WTC11 (cell line): ENCODE measurements around the gene PLLP. TPM values are rescaled to one million over a fixed set of nuclear protein-coding genes. Genes with fewer than 3 reads are reported as not detected.

Source experiments
- ATAC-seq: fragments of 200-7000 bp; cut with Tn5 transposase; 2 replicates; pipeline ENCODE4 v1.10.0; 2021; ENCODE audit warnings: mild to moderate bottlenecking, moderate library complexity
- CTCF ChIA-PET: fragments of 300-600 bp; sonication (Branson Sonifier 250); formaldehyde crosslinking; loops from one replicate; lab custom pipeline; 2021; ENCODE audit warnings: antibody characterized with exemption; lab: Charles Lee
- POLR2A ChIA-PET: fragments of 350-600 bp; sonication (Branson Sonifier 250); formaldehyde crosslinking; loops from one replicate; lab custom pipeline; 2021; ENCODE audit warnings: antibody characterized with exemption; lab: Charles Lee
- DNase-seq: peaks from one replicate; pipeline ENCODE4 v3.0.0; 2021; ENCODE audit warnings: low spot score
- H3K27ac Mint-ChIP-seq: 2 replicates; pipeline ENCODE4 v1.8.0; 2021; ENCODE audit warnings: mixed read lengths
- H3K27me3 Mint-ChIP-seq: 2 replicates; pipeline ENCODE4 v1.8.0; 2021; ENCODE audit warnings: low read depth, mild to moderate bottlenecking, moderate library complexity, mixed read lengths
- H3K36me3 Mint-ChIP-seq: 2 replicates; pipeline ENCODE4 v1.8.0; 2021; ENCODE audit warnings: mixed read lengths
- H3K4me1 Mint-ChIP-seq: 2 replicates; pipeline ENCODE4 v1.8.0; 2022; ENCODE audit warnings: mixed read lengths
- H3K4me3 Mint-ChIP-seq: 2 replicates; pipeline ENCODE4 v1.8.0; 2021; ENCODE audit warnings: mild to moderate bottlenecking, moderate library complexity, mixed read lengths
- H3K9me3 Mint-ChIP-seq: 2 replicates; pipeline ENCODE4 v1.8.0; 2021; ENCODE audit warnings: mixed read lengths
- ARID4B ChIP-seq: sonication (generic); formaldehyde crosslinking; IDR thresholded peaks from 2 replicates; pipeline ENCODE4 v1.8.0; 2023; ENCODE audit warnings: missing genetic modification reagents, mild to moderate bottlenecking, borderline replicate concordance
- CREB1 ChIP-seq: sonication (generic); formaldehyde crosslinking; IDR thresholded peaks from 2 replicates; pipeline ENCODE4 v1.8.0; 2023; ENCODE audit warnings: mild to moderate bottlenecking, missing genetic modification reagents
- GABPB1 ChIP-seq: sonication (generic); formaldehyde crosslinking; IDR thresholded peaks from 2 replicates; pipeline ENCODE4 v1.8.1; 2023; ENCODE audit warnings: mild to moderate bottlenecking, missing genetic modification reagents
- IRF1 ChIP-seq: sonication (generic); formaldehyde crosslinking; IDR thresholded peaks from 2 replicates; pipeline ENCODE4 v1.8.0; 2023; ENCODE audit warnings: missing genetic modification reagents
- IRF2 ChIP-seq: sonication (generic); formaldehyde crosslinking; IDR thresholded peaks from 2 replicates; pipeline ENCODE4 v1.8.0; 2022; ENCODE audit warnings: low read depth, missing genetic modification reagents, borderline replicate concordance
- JAZF1 ChIP-seq: fragments of 250-450 bp; sonication (Bioruptor Pico); IDR thresholded peaks from 2 replicates; pipeline ENCODE4 v1.9.0; 2021; ENCODE audit warnings: moderate library complexity, mild to moderate bottlenecking, inconsistent platforms
- PRDM15 ChIP-seq: sonication (generic); formaldehyde crosslinking; IDR thresholded peaks from 2 replicates; pipeline ENCODE4 v1.8.0; 2022; ENCODE audit warnings: missing genetic modification reagents
- SMAD3 ChIP-seq: sonication (generic); formaldehyde crosslinking; IDR thresholded peaks from 2 replicates; pipeline ENCODE4 v1.8.0; 2022; ENCODE audit warnings: missing genetic modification reagents, mild to moderate bottlenecking, borderline replicate concordance
- SMAD4 ChIP-seq: sonication (generic); formaldehyde crosslinking; IDR thresholded peaks from 2 replicates; pipeline ENCODE4 v1.8.0; 2022; ENCODE audit warnings: mild to moderate bottlenecking, missing genetic modification reagents
- STAT6 ChIP-seq: sonication (generic); formaldehyde crosslinking; conservative IDR thresholded peaks from 2 replicates; pipeline ENCODE4 v1.8.1; 2023; ENCODE audit warnings: mild to moderate bottlenecking, low read depth, missing genetic modification reagents, moderate library complexity
- TEAD1 ChIP-seq: sonication (generic); formaldehyde crosslinking; IDR thresholded peaks from 2 replicates; pipeline ENCODE4 v1.8.0; 2022; ENCODE audit warnings: mild to moderate bottlenecking, missing genetic modification reagents
- ZNF219 ChIP-seq: sonication (generic); formaldehyde crosslinking; IDR thresholded peaks from 2 replicates; pipeline ENCODE4 v1.8.0; 2023; ENCODE audit warnings: missing genetic modification reagents, mild to moderate bottlenecking, borderline replicate concordance
- ZNF281 ChIP-seq: sonication (generic); formaldehyde crosslinking; IDR thresholded peaks from 2 replicates; pipeline ENCODE4 v1.8.0; 2023; ENCODE audit warnings: mild to moderate bottlenecking, missing genetic modification reagents
- ZNF317 ChIP-seq: sonication (generic); formaldehyde crosslinking; IDR thresholded peaks from 2 replicates; pipeline ENCODE4 v1.8.1; 2023; ENCODE audit warnings: low read depth, mild to moderate bottlenecking, moderate library complexity, missing genetic modification reagents, borderline replicate concordance
- ZNF416 ChIP-seq: fragments of 250-450 bp; sonication (Bioruptor Pico); IDR thresholded peaks from 2 replicates; pipeline ENCODE4 v1.9.0; 2021; ENCODE audit warnings: mild to moderate bottlenecking, inconsistent platforms
- ZNF423 ChIP-seq: fragments of 250-450 bp; sonication (Bioruptor Pico); IDR thresholded peaks from 2 replicates; pipeline ENCODE4 v2.1.2; 2022; ENCODE audit warnings: mild to moderate bottlenecking, moderate library complexity
- ZSCAN18 ChIP-seq: fragments of 250-450 bp; sonication (Bioruptor Pico); IDR thresholded peaks from 2 replicates; pipeline ENCODE4 v2.1.2; 2022; ENCODE audit warnings: mild to moderate bottlenecking, moderate library complexity
- total RNA-seq: library from RNA; stranded (reverse); gene quantifications from 3 replicates; pipeline ENCODE4 v1.2.3, GENCODE V29; 2021

PLLP gene
- total RNA-seq, 1 experiment from 2014 or later, result 2.8 TPM

- TF ChIP-seq SMAD4 (no peak), GABPB1 (CRISPR knock-in tag) (no peak), ZNF281 (CRISPR knock-in tag) (no peak), JAZF1 (CRISPR knock-in tag) (no peak), ARID4B (no peak), IRF2 (CRISPR knock-in tag) (no peak), IRF1 (CRISPR knock-in tag) (no peak), CREB1 (CRISPR knock-in tag) (no peak), PRDM15 (CRISPR knock-in tag) (no peak), TEAD1 (CRISPR knock-in tag) (no peak), SMAD3 (CRISPR knock-in tag) (no peak), ZNF416 (no peak)
These were observed 23.6 kb upstream of the PLLP start (continued) for GRCh38 chr16:57308041-57308440.

GRCh38 chr16:57307365-57307764 lies 22.9 kb upstream of the PLLP start:
- ATAC-seq (no peak), DNase-seq (no peak)
- no peaks in the 10 kb centered on the region; the same call in 1 of the 2 replicates for H3K27me3 Mint-ChIP-seq
- ChIA-PET POLR2A (no interaction called here), CTCF (interaction anchor here (10.4 kb wide), 1 partner anchor 110 kb away, joined by 259 read pairs; no protein-coding TSS in a partner anchor)
- H3K4me3 Mint-ChIP-seq, result no peak overlapping the region
- no peaks in the 10 kb centered on the region for H3K36me3 Mint-ChIP-seq
- no peaks in the 10 kb centered on the region for H3K9me3 Mint-ChIP-seq
- no peak overlapping the region for H3K27ac Mint-ChIP-seq
- H3K4me1 Mint-ChIP-seq, result no peaks in the 10 kb centered on the region
- no peak for TF ChIP-seq ZNF219 (CRISPR knock-in tag)
- no peak for TF ChIP-seq STAT6 (CRISPR knock-in tag)
- TF ChIP-seq ZNF281 (CRISPR knock-in tag), result no peak
- no peak for TF ChIP-seq ZNF423 (CRISPR knock-in tag)
- TF ChIP-seq ZNF317 (CRISPR knock-in tag), result no peak
- no peak for TF ChIP-seq ZSCAN18
